Measurements from ENCODE around the gene FLRT1.
A peak's percentile ranks its signal among the peaks of the same experiment; 100 is the strongest.

Gene FLRT1

DNA sequence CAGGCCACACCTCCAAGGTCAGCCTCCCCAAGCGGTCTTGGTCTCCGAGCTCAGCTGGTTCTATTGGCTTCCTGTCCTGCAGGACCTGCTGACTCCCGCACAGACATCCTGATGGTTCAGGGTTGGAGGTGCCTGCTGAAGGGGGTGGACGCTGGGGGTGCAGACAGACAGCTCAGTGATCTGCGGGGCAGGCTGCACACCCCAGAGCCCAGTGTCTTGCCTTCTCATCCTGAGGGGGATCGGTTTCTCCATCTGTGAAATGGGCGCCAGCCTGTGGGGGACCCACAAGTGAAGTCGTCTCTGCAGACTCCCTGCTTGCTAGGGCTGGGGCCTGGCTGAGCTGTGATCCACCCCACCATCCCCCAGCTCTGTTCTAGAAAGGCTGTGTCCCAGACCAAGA is 13.8 kb downstream of the FLRT1 start:
- no peak for DNase-seq

- DNase-seq = no peak
These were observed 15.6 kb downstream of the FLRT1 start for GRCh38 chr11:64051297-64051696.

- no peak for DNase-seq
These were observed 16.7 kb downstream of the FLRT1 start for GRCh38 chr11:64052436-64052835.

DNA sequence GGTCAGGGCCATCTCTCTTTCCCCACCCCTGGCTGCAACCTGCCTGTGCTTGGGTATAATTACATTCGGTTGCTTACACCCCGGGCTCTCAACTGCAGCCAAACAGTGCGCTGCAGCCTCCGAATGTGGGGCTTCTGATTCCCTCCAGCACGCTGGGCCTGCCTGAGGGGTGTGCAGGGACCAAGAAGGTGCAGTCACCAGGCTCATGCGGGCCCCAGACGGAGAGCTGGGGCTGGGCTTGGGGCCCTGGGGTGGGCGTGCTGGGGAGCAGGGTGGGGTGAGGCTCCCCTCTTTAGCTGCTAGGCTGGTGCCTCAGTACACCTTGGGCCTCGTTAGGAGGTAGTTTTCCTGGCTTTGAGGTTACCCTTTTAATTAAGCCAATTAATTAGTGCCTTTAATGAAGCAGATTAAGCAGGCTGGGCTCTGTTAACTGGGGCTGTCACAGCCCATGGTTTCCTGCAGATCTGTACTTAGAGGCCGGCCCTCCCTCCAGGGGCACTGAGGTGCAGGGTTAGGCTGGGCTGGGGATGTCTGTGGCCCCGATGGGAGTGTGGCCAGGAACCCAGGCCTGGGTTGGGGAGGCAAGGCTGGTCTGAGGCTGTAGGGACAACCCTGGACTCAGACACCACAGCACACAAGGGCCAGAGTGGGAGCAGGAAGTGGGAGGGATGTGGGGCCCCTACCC is 17.3 kb downstream of the FLRT1 start:
- DNase-seq = no peak

DNA sequence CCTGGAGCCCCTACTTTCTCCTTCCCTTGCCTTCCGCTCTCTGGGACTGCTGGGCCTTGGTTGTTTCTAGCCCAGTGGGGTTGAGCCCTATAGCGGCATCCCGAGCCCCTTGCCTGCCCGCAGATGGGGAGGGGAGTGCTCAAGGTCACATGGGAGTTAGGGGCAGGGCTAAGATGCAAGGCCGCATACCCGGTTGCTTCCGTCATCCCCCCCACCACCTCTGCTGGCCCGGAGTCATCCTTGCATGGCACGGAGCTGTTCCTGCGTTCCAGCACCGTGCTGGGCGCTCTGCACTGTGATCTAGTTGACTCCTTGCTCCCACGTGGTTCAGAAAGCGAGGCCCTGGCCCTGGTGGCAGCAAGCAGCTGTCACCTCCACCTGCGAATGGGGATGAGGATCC is 18.0 kb downstream of the FLRT1 start:
- DNase-seq = no peak

DNA sequence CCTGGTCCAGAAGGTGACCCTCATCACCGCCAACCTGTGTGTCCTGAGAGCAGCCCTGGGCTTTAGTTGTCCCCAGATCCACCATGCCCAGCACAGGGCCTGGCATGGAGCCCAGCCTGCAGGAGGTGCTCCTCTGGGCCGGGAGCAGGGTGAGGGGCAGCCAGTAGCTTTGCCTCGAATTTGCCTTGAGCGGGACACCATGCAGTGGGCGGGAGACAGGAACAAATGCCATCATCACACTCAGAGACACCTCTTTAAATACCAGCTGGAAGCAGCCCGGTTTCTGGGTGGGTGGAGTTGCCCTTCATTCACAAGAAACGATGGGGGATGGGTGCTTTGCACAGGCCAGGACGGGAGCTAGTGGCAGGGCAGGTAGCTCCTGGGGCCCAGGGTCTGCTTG is 19.3 kb downstream of the FLRT1 start:
- DNase-seq = no peak

GRCh38 chr11:64056213-64056785 is 20.6 kb downstream of the FLRT1 start:
- DNase-seq = peak; percentile 39

GRCh38 chr11:64056861-64057260 is 21.1 kb downstream of the FLRT1 start:
- no peak for DNase-seq

DNA sequence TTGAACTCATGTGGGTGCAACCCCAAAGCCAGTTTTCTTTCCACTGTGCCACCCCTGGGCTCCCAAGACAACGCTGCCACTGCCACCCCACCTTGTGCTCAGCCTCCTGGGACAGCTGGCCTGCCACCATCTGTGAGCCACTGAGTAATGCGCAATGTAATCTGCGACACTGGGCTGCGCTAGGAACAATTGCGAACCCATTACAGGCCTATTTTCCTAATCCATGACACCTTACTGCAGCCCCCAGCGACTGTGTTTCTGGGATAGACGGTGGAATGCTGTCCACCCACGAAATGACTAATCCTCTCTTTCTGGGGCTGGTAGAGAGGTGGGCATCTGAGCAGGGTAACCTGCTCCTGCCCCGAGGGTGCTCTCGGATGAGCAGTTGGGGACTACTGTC is 22.2 kb downstream of the FLRT1 start:
- DNase-seq = no peak

GRCh38 chr11:64058494-64058893 is 22.8 kb downstream of the FLRT1 start:
- peak; percentile 68 for DNase-seq

DNA sequence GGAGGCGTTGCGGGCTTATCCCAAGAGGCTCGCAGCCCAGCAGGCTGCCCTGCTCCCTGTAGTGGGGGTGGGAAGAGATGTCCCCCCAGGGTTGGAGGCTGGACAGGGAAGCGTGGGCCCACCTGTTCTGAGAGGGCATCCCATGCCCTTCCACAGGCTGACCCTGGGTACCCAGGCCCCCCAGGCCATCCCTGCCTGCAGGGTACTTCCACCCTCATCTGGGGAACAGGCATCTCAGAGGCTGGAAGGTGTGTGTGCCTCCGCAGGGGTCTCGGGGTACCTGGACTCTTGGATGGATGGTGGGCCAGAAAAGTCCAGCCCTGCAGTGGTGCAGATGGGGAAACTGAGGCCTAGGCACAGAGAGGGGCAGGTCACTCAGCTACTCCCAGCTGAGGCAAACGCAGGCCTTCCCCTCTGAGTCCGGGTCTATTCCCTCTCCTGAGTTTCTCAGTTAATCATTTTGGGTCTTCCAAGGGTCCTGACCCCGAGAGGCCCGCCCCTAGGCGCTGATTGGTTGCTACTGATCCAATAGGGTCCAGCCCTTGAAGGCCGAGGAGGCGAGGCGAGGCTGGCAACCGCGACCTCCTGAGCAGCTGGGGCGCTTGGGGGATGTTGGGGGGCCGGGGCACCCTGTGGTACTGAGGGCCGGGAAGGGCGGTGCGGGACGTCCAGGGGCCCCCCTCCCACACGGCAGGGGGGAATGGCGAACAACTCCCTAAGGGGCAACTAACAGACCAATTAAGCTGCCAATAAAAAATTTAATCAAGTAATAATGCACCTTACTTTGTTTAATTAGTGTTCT is 23.8 kb downstream of the FLRT1 start:
- DNase-seq = no peak

DNA sequence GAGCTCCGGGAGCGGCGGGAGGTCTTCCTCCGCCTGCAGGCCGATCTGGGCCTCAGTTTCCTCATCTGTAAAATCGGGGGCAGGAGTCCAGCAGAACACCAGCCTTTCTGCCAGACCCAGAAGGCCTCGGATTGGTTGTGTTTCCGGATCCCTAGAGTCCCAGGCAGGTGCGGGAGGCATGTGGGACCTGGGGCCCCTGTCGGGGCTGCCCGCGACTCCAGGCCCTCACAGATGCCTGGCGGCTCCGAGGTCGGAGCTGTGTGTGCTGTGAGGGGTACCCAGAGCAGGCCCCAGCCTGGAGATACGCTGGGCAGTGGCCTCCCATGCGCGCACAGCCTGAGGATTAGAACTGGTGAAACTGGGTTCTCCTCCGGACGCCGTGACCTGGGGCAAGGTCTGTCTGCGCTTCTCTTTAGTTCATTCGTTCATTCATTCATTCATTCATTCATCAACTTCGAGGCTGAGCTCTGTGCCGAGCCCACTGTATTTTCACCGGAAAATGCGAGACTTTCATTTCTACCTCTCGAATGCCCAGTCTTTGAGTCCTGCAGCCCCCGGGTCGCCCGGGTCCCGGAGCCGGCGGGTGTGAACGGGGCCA is 24.6 kb downstream of the FLRT1 start:
- DNase-seq = no peak

GRCh38 chr11:64060861-64061444 is 25.2 kb downstream of the FLRT1 start:
- peak; percentile 58 for DNase-seq

GRCh38 chr11:64062185-64063039 is 26.7 kb downstream of the FLRT1 start:
- no peak for DNase-seq

GRCh38 chr11:64063777-64064176 is 28.0 kb downstream of the FLRT1 start:
- DNase-seq = no peak

DNA sequence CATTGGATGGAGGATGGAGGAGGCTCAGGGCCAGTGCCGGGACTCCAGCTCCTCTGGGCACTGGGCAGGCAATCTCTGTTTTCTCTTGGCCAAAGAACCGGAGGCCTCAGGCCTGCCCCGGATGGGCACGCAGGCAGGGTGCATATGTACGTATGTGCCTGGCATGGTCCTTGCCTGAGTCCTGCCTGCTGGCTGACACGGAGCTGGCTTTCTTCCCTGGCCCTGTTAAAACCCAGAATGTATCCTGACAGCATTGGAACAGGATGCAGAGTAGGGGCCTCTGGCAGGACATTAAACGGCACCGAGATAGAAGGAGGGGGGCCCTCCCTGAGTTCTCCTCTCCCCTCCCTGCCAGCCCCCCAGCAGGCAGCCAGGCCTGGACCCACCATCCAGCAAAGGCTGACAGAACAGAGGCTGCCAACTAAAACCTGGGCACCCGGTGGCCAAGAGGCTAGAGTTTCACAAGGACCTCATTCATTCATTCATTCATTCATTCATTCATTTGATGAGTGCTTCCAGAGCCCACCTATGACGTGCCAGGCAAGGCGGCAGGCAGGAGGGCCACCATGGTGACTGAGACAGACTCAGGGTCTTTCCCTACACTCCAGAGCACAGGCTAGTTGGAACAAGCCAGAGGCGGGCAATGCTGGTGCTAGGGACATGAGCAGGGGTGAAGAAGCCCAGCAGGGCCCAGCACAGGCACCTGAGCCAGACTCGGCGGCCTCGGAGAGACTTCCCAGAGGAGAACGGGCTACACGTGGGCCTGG is 28.8 kb downstream of the FLRT1 start:
- DNase-seq = no peak

GRCh38 chr11:64065141-64065465 is 29.4 kb downstream of the FLRT1 start:
- no peak for DNase-seq

- DNase-seq = no peak
These were observed 30.0 kb downstream of the FLRT1 start for GRCh38 chr11:64065712-64066111.

DNA sequence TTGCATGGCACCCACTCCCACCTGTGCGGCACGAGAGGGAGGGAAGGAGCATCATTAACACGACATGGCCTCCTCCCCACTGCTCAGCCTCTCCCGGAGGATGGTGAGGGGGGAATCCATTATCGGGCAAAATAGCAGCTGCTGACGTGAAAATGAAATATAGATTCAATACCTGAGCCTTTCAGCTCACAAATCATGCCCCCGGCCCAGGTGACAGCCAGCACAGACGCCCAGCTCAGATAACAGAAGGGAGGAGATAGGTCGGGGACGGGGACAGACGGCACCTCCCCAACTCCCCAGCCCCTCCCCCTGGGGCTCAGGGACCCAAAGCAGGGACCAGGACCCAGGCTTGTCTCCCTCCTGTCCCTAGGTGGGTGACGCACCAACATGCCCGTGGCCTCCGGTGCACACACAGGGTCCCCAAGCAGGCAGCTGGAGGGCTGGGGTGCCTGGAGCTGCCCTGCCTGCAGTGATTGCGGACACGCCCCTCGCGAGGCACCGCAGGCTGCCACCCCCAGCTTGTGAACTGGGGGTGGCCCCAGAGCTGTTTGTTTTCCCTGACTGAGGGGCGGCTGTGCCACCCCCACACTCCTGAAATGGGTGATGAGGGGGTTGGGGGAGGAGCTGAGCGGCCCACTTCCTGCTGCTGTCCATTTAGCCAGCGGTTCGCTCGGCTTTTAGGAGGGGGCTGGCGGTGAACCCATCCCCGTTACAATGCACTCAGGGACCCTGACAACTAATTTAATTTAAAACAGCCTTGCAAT is 31.7 kb downstream of the FLRT1 start:
- DNase-seq = no peak

DNA sequence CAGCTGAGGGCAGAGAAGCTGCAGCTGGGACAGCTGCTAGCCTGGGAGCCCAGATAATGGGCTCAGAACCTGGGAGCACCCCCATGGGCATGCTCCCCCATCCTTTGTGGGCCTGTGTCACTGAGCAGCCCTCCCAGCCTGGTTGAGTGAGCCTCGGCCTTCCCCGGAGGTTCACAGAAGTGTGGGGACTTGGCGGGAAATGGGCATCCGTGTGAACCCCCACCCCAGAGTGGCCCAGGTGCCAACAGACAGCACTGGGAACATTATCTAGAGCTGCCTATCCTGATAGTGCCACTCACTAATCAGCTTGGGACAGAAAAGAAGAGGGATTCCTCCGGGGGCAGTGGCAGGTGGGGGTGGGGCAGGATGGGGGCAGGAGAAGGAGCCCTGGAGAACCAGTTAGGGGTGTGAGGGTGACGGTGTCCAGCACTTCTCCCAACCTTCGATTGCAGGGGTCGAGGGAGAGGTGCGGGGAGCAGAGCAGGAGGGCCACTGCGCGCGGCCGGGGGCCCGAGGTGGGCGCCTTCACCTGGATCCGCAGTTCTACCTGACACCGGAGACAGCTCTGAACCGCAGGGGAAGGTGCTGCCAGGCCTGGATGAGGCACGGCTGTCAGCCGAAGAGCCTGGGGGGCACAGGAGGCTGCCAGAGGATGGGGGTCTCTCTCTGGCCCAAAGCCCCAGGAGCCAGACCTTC is 33.1 kb downstream of the FLRT1 start:
- no peak for DNase-seq

Measured in NCI-H1092 treated with DMSO at 0.1 percent for 48 hours (cell line).